ENCODE data around the gene AADACL2. TPM values are rescaled to one million over a fixed set of nuclear protein-coding genes. Genes with fewer than 3 reads are reported as not detected.

AADACL2 gene
- total RNA-seq, 1 donor from 2014 or later = not detected

DNA sequence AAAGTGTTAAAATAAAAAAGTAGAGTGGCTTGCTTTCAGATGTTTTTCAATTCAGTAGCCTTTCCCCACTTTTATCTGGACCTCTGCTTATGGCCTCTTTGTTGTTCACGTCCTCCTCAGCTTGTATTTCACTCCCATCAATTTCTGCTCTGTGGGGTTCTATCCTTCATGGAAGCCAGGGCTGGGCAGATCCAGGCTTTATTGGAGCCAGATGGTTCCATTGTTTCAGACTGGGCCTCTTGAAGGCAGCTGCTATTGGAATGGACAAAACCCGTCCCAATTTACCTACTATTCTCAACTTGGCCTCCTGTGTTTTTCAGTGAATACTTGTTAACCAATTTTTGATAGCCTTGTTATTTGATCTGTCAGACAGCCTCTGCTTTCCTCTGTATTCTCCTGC is 10.9 kb upstream of the AADACL2 start:
- no peak for DNase-seq
- Histone ChIP-seq H3K9me3 (replicated peaks) (peaks cover 16% of the 10 kb centered on the region), H3K4me1 (no peaks in the 10 kb centered on the region), H3K27me3 (ENCODE audit: low read depth) (no peaks in the 10 kb centered on the region), H3K27ac (replicated peaks) (no peak overlapping the region), H3K36me3 (no peaks in the 10 kb centered on the region), H3K4me3 (no peak overlapping the region)
- no peak for TF ChIP-seq CTCF (IDR thresholded peaks at IDR 0.05; ENCODE audit: borderline replicate concordance)
- intact Hi-C loops (cut with micrococcal nuclease) = no loop called here

- Histone ChIP-seq H3K4me1 (no peaks in the 10 kb centered on the region), H3K27me3 (ENCODE audit: low read depth) (no peaks in the 10 kb centered on the region), H3K27ac (replicated peaks) (no peak overlapping the region), H3K9me3 (replicated peaks) (peaks cover 20% of the 10 kb centered on the region), H3K36me3 (no peaks in the 10 kb centered on the region), H3K4me3 (no peak overlapping the region)
- intact Hi-C loops (cut with micrococcal nuclease) = no loop called here
- DNase-seq = no peak
- TF ChIP-seq CTCF (IDR thresholded peaks at IDR 0.05; ENCODE audit: borderline replicate concordance) = no peak
These were observed 8.9 kb upstream of the AADACL2 start for GRCh38 chr3:151724576-151725562.

DNA sequence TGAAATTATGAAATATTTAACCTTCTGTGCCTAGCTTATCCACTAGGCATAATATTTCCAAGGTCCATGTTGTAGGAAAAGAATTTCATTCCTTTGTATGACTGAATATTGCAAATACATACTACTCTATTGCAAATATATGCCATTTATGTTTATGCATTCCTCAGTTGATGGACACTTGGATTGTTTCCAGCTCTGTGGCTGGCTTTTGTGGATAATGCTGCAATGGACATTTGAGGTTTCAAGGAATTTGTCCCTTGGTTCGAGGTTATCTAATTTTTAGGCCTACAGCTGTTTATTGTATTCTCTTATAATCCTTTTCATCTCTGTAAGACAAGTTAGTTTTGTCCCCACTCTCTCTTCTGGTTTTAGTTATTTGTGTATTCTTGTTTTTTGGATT is 7.7 kb upstream of the AADACL2 start:
- intact Hi-C loops (cut with micrococcal nuclease) = no loop called here
- TF ChIP-seq CTCF (IDR thresholded peaks at IDR 0.05; ENCODE audit: borderline replicate concordance) = no peak

GRCh38 chr3:151732861-151733260 is 866 bp upstream of the AADACL2 start:
- intact Hi-C loops (cut with micrococcal nuclease) = no loop called here
- H3K36me3 ChIP-seq = no peaks in the 10 kb centered on the region
- TF ChIP-seq CTCF (IDR thresholded peaks at IDR 0.05; ENCODE audit: borderline replicate concordance) = no peak
- peaks cover 3% of the 10 kb centered on the region for H3K9me3 ChIP-seq (replicated peaks)
- no peak overlapping the region for H3K27ac ChIP-seq (replicated peaks)
- H3K4me1 ChIP-seq = no peaks in the 10 kb centered on the region
- no peak overlapping the region for H3K4me3 ChIP-seq
- no peaks in the 10 kb centered on the region for H3K27me3 ChIP-seq (ENCODE audit: low read depth)
- no peak for DNase-seq

More for the DNA sequence above, 7.7 kb upstream of the AADACL2 start:
- Histone ChIP-seq H3K36me3 (no peaks in the 10 kb centered on the region), H3K27ac (replicated peaks) (no peak overlapping the region), H3K4me3 (no peak overlapping the region), H3K9me3 (replicated peaks) (peaks cover 20% of the 10 kb centered on the region), H3K27me3 (ENCODE audit: low read depth) (no peaks in the 10 kb centered on the region), H3K4me1 (no peaks in the 10 kb centered on the region)
- no peak for DNase-seq

DNA sequence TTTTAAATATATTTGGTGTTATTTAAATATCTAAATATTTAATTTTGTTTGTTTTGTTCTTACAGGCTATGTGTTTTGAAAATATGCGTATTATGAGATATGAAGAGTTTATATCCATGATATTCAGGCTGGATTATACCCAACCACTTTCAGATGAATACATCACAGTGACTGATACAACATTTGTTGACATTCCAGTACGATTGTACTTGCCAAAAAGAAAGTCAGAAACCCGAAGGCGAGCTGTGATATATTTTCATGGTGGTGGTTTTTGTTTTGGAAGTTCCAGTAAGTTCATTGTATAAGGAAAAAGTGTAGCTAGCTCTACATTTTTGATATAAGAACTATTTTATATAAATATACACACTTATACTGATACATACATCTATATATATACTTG is 6.9 kb downstream of the AADACL2 start:
- Histone ChIP-seq H3K27me3 (ENCODE audit: low read depth) (no peaks in the 10 kb centered on the region), H3K9me3 (replicated peaks) (no peaks in the 10 kb centered on the region), H3K4me1 (no peaks in the 10 kb centered on the region), H3K4me3 (no peak overlapping the region), H3K36me3 (no peaks in the 10 kb centered on the region), H3K27ac (replicated peaks) (no peak overlapping the region)
- intact Hi-C loops (cut with micrococcal nuclease) = no loop called here
- DNase-seq = no peak
- no peak for TF ChIP-seq CTCF (IDR thresholded peaks at IDR 0.05; ENCODE audit: borderline replicate concordance)

Data from left ventricle myocardium inferior (tissue), 1 donor.